ENCODE results near the gene TENM4.

TENM4 gene

GRCh38 chr11:79045018-79045799, 395.6 kb downstream of the TENM4 start:
- DNase-seq: no peak

- DNase-seq: no peak
These were observed 396.6 kb downstream of the TENM4 start for GRCh38 chr11:79044201-79044600.

- no peak for DNase-seq
These were observed 397.1 kb downstream of the TENM4 start for GRCh38 chr11:79043726-79044125.

- DNase-seq: no peak
These were observed 398.0 kb downstream of the TENM4 start for GRCh38 chr11:79042824-79043223.

- no peak for DNase-seq
These were observed 400.5 kb downstream of the TENM4 start for GRCh38 chr11:79040348-79040747.

GRCh38 chr11:79039122-79039521, 401.7 kb downstream of the TENM4 start:
- no peak for DNase-seq

GRCh38 chr11:79035881-79036280, 404.9 kb downstream of the TENM4 start:
- no peak for DNase-seq

- no peak for DNase-seq
These were observed 407.0 kb downstream of the TENM4 start for GRCh38 chr11:79033833-79034232.

- DNase-seq: no peak
These were observed 410.4 kb downstream of the TENM4 start for GRCh38 chr11:79030448-79030847.

GRCh38 chr11:79028225-79028624, 412.6 kb downstream of the TENM4 start:
- no peak for DNase-seq

GRCh38 chr11:79026803-79027445, 413.9 kb downstream of the TENM4 start:
- no peak for DNase-seq

GRCh38 chr11:79025622-79026021, 415.2 kb downstream of the TENM4 start:
- no peak for DNase-seq

- no peak for DNase-seq
These were observed 415.7 kb downstream of the TENM4 start for GRCh38 chr11:79025097-79025496.

- no peak for DNase-seq
These were observed 418.6 kb downstream of the TENM4 start for GRCh38 chr11:79022265-79022664.

- no peak for DNase-seq
These were observed 419.2 kb downstream of the TENM4 start for GRCh38 chr11:79021601-79022000.

GRCh38 chr11:79019975-79020374, 420.9 kb downstream of the TENM4 start:
- no peak for DNase-seq

GRCh38 chr11:79019277-79019676, 421.6 kb downstream of the TENM4 start:
- DNase-seq: no peak

GRCh38 chr11:79018371-79018849, 422.4 kb downstream of the TENM4 start:
- DNase-seq: no peak

- DNase-seq: no peak
These were observed 423.0 kb downstream of the TENM4 start for GRCh38 chr11:79017811-79018210.

- DNase-seq: no peak
These were observed 427.3 kb downstream of the TENM4 start for GRCh38 chr11:79013509-79013908.

- DNase-seq: no peak
These were observed 429.5 kb downstream of the TENM4 start for GRCh38 chr11:79011357-79011756.

GRCh38 chr11:79007771-79008402, 432.9 kb downstream of the TENM4 start:
- no peak for DNase-seq

GRCh38 chr11:79006854-79007253, 434.0 kb downstream of the TENM4 start:
- DNase-seq: no peak

- no peak for DNase-seq
These were observed 444.8 kb downstream of the TENM4 start for GRCh38 chr11:78996007-78996406.

All from KG1 (cell line).